GM18520 (cell line): ENCODE measurements around the gene EFEMP1.

Source experiments
- ATAC-seq: cut with Tn5 transposase; IDR thresholded peaks from one replicate; pipeline ENCODE4 v1.9.1; 2021; ENCODE audit not compliant: unreplicated experiment

EFEMP1 gene

DNA sequence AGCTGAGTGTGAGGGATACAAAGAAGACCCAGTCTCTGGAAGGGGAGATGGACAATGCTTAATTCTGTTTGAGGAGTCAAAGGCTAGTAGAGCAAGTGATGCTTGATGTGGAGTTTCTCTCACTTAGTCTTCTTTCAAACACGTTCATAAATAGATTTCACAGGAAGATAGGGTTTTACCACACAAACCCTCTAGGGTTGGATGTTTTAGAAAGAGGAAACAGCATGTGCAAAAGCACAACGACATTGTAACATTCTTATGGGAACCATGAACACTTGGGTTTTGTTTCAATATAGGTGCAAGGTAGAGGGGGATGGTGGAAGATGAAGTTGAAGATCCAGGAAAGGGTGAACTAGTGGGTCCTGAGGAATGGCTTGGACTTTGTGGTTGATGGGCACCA, 10.8 kb upstream of the EFEMP1 start:
- ATAC-seq = no peak

DNA sequence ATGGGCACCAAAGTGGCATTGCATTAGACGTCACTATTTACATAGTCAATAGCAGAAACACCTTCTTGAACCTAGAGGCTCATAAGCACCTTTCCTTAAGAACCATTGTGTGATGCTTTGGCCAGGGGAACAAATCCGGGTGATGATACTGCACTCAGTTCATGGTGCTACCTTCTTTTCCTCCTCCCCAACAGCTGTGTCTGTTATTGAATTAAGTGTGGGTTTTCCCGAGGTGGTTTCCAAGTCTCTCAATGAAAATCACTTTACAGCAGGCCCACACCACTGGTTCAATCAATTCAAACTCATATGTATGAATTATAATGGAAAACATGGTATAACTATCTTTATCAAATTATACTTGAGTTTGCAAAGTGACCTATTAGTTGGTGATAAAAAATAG, 9.3 kb upstream of the EFEMP1 start:
- ATAC-seq = no peak

GRCh38 chr2:55931281-55931680, 7.7 kb upstream of the EFEMP1 start:
- no peak for ATAC-seq

- ATAC-seq = no peak
Measured at GRCh38 chr2:55929476-55929875, 5.9 kb upstream of the EFEMP1 start.

GRCh38 chr2:55926974-55927373, 3.4 kb upstream of the EFEMP1 start:
- ATAC-seq = no peak

GRCh38 chr2:55926246-55926645, 2.7 kb upstream of the EFEMP1 start:
- no peak for ATAC-seq

DNA sequence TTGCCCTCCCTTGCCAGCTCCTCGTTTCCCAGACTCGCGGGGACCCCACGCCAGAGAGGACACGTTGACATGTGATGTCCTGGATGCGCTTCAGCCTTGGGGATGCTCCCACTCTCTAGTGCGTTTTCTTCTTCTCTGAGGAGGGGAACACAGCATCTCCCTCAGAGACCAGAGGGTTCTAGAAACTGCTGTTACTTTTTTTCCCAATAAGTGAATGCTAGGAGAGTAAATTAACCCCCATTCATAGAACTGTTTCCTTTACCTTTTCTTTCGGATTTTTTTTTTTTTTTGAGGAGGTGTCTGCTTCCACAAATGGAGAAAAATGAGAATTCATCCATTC, 370 bp upstream of the EFEMP1 start:
- ATAC-seq = no peak

GRCh38 chr2:55922291-55922907, 1.2 kb downstream of the EFEMP1 start:
- ATAC-seq = no peak

- no peak for ATAC-seq
Measured at GRCh38 chr2:55919574-55919973, 4.0 kb downstream of the EFEMP1 start.

DNA sequence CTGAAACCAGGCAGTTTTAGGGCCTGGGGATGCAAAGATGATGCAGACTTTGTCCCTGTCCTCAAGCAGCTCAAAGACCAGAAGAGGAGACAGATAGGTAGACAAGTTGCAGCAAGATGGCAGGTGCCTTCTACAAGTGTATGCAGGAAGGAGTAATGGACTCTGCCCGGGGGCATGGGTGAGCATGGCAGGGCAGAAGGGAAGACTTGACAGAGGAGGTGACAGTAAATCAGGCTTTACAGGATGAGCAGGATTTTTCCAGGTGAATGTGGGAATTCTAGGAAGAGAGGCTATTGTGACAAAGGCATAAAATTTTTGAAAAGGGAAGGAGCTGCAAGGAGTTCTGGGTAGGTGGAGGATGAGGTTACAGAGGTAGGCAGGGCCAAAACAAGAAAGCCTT, 4.7 kb downstream of the EFEMP1 start:
- no peak for ATAC-seq

DNA sequence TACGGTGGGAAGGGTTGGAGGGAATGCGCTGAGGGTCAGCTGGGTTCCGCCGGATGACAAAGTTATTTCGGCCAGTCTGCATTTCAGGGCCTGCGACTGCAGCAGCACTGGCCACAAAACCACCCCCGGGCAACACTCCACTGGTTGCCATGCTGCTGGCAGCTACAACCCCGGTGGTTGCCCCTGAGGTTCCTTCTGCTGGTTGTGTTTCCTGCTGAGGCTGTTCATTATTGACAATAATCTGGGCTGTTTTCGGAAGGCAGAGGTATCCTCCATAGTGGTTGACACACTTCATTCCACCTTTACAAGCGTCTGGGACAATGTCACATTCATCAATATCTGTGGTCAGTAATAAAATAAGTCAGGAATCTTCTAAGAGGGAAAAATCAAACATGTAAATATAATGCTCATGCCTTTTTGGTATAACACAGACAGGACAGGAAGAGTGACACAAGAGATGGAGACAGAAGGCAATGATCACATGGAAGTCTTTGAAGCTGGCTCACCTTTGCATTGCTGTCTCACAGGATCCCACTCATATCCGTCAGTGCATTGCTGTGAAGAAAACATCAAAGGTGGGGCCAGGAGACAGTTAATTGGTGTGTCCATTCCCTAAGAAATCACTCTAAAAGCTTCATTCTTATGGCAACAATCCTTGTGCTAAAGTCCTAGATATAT, 5.7 kb downstream of the EFEMP1 start:
- no peak for ATAC-seq

DNA sequence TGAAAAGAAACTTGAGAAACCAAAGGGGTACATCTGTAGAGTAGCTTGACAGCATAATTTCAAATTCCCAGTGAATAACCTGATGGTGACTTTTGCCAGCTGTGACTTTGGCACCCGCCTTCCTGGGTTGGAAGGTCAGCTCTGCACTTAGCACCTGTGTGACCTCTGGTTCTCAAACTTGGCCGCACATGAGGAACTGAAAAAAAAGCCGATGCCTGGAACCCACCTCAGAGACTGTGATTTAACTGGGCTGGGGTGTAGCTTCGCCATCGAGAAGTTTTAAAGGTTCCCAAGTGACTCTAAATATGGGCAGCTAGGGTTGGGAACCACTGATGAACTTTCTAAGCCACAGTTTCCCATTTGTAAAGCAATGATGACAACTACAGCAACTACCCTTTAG, 6.5 kb downstream of the EFEMP1 start:
- ATAC-seq = no peak

DNA sequence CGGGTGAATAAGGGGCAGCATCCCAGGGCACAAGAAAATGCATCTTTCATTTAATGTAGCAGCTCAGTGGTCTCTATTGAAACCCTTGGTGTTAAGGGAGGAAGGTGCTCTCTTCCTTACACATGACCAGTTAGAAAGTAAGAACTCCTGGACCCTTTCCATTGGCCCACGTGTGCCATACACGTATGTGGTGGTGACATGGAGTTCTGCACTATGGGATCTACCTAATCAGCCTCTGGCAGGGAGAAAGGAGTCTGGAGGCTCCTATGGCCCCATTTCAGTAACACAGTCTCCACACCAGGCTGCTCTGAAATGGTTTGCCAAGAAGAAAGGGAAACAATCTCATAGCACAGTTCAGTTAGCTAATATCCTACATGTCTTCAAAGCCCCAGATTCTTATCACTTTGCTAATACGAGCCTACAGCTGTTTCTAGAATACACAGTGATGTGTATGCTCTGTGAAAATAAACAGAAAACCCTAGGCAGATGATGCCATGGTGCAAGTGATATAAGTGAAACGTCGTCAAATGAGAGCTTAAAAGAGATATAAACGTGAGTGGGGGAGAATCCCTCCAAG, 7.0 kb downstream of the EFEMP1 start:
- ATAC-seq = no peak

- ATAC-seq = no peak
Measured at GRCh38 chr2:55914786-55915185, 8.8 kb downstream of the EFEMP1 start.

- ATAC-seq = no peak
Measured at GRCh38 chr2:55912926-55913325, 10.7 kb downstream of the EFEMP1 start.

- no peak for ATAC-seq
Measured at GRCh38 chr2:55910077-55910476, 13.5 kb downstream of the EFEMP1 start.

DNA sequence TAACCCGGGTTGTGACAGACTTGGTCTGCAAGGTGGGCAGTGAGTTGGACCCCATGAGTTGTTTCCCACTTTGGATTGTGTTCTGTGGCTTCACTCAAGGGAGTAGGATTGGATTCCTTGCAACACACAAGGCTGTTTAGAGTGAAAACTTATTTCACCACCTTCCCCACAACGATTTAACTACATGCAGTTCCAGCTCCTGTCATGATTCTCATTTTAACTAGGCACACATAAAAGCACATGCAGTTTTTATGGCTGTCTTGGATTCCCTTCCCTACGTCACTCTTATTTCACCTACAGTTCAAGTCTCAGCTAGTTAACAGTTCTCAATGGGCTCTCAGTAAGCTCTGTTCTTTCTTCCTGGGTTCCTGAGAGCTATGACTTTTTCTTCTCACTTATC, 15.9 kb downstream of the EFEMP1 start:
- no peak for ATAC-seq

DNA sequence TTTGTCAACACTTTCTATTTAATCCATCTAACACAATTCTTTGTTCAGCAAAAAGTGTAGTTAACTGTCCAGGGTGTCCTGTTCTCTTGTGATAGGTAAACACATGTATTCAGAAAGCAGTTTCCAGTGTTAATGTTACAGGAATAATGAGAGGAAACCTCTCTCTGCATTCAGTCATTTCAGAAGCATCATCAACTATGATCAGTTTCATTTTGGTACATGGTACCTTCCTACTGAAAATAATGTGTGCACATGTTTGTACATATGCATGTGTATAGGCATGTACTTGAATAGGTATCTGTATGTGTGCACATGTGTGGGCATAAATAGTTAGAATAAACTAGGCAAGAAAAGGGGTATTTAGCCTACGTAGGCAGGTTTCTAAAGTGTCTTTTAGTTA, 16.6 kb downstream of the EFEMP1 start:
- ATAC-seq = no peak

GRCh38 chr2:55903727-55904126, 19.9 kb downstream of the EFEMP1 start:
- ATAC-seq = no peak

- ATAC-seq = no peak
Measured at GRCh38 chr2:55902971-55903370, 20.6 kb downstream of the EFEMP1 start.

DNA sequence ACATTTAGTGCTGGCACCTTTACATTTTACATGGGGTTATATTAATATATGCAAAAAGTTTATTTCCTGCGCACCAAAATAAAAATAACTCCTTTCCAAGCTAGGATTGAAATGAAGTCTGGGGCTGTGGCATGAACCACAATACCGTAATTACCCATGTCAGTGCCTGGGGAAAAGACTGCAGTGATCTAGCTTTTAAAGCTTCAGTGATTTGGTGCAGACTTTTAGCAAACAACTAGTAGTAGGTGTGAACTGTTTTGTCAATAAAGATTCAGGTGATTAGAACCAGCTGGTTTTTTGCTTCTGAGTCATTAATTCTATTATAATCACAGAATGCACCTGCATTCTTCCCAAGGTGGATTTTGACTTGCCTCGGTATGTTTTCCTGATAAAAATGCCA, 21.2 kb downstream of the EFEMP1 start:
- ATAC-seq = no peak

DNA sequence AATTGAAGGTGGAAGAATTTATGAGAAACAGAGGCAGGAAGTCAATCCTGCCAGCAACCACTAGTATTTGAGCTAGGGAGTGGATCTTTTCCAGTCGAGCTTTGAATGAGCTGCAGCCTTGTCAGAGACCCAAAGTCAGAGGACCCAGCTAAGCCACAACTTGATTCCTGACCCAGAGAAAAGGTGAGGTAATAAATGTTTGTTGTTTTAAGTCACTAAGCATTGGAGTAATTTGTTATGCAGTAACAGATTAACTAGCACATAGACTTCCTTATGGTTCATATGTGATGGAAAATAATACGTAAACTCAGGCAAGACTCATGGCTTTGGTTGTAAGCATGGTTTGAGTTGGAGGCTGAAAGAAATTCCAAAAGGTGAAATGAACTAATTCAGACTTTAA, 21.6 kb downstream of the EFEMP1 start:
- ATAC-seq = no peak

- no peak for ATAC-seq
Measured at GRCh38 chr2:55901322-55901721, 22.3 kb downstream of the EFEMP1 start.
